NCI-H345 treated with DMSO at 0.1 percent for 48 hours (cell line): ENCODE data around the gene RPUSD3.
A peak's percentile ranks its signal among the peaks of the same experiment; 100 is the strongest.
"Not testable (repeated sequence)": the region's sequence is repeated elsewhere in the genome, so short reads cannot be mapped to it uniquely, and the experiment has no call there.

Experiments
- DNase-seq: peaks from one replicate; lab custom pipeline; 2025; ENCODE audit not compliant: unreplicated experiment; lab: John Stamatoyannopoulos, UW

RPUSD3 gene

GRCh38 chr3:9843715-9844438 lies at the start of gene RPUSD3:
TSS of gene RPUSD3 (minus strand) at chr3:9844008. CDS start at chr3:9843990, 18 bp downstream.
- peak; percentile 65 for DNase-seq

GRCh38 chr3:9891072-9891622 lies 47.3 kb upstream of the RPUSD3 start:
- no peak for DNase-seq

DNA sequence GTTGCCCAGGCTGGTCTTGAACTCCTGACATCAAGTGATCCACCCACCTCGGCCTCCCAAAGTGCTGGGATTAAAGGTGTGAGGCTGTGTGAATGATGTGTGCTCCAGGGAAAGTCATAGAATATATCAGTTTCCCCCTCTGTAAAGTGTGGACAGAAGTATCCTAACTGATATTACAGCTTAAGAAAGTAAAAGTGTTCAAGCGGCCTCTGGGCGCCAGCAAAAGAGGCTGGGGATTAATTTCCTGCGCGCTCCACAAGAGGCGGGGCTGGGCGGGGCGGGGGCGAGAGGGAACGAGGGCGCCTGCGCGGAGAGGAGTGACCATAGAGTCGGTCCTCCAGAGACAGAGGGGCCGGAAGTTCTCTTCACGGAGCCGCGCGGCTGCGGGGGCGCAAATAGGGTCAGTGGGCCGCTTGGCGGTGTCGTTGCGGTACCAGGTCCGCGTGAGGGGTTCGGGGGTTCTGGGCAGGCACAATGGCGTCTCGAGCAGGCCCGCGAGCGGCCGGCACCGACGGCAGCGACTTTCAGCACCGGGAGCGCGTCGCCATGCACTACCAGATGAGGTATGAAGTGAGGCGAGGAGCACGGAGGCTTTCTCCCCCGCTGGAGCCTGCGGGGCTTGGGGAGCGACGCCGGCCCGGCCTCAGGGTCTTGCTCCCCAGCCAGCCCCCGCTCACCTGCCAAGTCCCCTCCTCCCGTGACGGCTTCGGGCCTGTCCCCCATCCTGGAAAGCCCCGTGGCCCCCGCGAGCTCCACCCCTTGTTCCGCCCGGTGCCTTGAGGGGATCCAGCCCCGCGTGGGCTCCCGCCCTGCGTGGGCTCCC lies 46.7 kb upstream of the RPUSD3 start, which contains the start of gene JAGN1:
JAGN1 (plus strand) TSS at position 362 of the 823 bp plus-strand sequence; CDS start at position 475, 113 bp downstream.
- DNase-seq = peak; percentile 43

- DNase-seq = no peak
These were observed 45.6 kb upstream of the RPUSD3 start for GRCh38 chr3:9889405-9889804.

DNA sequence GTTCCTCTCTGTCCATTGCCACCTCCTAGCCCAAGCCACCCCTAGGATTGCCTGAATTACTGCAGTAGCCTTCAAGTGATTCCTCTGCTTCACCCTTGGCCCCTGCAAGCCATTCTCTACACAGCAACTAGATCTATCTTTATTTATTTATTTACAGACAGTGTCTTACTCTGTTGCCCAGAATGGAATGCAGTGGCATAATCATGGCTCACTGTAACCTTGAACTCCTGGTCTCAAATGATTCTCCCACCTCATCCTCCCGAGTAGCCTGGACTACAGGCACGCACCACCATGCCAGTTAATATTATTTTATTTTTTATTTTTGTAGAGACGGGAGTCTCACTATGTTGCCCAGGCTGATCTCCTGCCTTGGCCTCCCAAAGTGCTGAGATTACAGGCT lies 44.7 kb upstream of the RPUSD3 start:
- no peak for DNase-seq

GRCh38 chr3:9887480-9887879 lies 43.7 kb upstream of the RPUSD3 start:
- DNase-seq = no peak

GRCh38 chr3:9886328-9886727 lies 42.5 kb upstream of the RPUSD3 start:
- DNase-seq = no peak

DNA sequence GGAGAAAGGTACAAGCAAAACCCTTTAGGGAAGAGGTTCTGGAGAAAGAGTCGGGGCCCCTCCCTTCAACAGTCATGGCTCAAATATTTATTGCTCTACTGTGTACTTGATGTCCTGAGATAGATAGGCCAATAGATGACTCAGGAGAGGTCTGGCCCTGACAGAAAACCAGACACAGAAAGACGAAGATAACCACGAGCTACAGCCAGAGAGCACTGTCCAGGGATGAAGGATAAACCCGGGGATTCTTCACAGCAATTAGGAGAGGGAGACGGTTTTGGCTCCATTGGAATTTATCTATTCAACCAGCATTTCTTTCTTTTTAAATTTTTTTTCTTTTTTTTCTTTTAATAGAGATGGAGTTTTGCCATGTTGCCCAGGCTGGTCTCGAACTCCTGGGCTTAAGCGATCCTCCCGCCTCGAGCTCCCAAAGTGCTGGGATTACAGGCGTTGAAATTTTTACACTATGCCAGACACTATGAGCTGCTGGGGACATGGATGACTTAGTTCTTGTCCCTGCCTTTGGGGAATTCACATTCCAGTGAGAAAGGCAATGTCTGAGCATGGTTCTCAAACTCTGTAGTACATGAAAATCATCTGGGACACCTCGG lies 40.9 kb upstream of the RPUSD3 start:
- no peak for DNase-seq

DNA sequence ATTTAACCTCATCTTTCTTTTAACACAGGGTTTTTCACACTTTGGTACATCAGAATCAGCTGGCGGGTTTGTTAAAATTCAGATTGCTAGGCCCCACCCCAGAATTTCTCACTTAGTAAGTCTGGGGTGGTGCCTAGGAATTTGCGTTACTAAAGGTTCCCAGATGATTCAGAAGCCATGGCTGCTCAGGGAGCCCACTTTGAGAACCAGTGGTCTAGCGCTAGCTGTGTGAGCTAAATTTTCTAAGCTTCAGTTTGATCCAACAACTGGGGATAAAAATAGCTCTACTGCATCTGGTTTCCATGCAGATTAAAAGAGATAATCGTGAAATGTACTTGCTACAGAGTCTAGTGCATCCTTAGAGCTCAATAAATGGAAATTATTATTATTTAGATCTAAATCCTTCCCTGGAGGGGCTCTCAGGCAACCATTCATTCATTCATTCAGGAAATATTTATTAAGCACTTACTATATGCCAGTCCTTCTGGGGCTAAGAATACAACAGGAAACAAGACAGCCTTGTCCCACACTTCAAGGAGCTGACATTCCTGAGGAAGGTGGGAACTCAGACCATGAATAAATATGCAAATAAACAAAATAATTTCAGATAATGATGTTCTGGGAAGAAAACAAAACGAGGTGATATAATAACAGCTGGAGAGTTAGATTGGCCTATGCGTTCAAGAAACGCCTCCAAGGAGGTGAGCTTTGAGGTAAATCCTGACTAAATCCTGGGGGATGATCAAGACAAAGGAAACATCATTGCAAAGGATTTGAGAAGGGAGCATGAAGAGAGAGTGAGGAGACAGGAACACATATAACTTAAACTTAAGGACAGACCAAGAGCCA lies 40.1 kb upstream of the RPUSD3 start:
- DNase-seq = no peak

GRCh38 chr3:9881441-9881840 lies 37.6 kb upstream of the RPUSD3 start:
- DNase-seq = no peak

GRCh38 chr3:9879830-9880549 lies 36.2 kb upstream of the RPUSD3 start, which contains the start of gene CIDEC:
TSS of gene CIDEC (minus strand) at chr3:9880253. CDS start at chr3:9878486, 1,767 bp downstream.
- no peak for DNase-seq

GRCh38 chr3:9878700-9879099 lies 34.9 kb upstream of the RPUSD3 start:
- DNase-seq = no peak

DNA sequence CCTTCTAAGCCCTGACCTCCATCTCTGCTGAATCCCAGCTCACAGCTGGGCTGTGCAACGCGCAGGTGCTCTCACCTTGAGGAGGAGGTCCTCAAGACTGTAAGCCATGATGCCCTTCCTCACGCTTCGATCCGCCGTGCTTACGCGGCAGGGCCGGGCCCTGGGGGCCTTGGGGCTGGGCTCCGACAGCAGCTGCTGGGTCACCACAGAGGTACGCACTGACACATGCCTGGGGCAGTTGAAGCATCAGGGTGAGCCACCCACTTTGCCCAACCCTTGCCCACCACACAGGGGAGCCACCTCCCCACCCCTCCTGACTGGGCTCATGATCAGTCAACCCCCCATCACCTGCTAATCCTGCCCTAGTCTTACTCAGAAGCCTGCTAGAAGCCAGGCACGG lies 33.2 kb upstream of the RPUSD3 start:
- DNase-seq = no peak

DNA sequence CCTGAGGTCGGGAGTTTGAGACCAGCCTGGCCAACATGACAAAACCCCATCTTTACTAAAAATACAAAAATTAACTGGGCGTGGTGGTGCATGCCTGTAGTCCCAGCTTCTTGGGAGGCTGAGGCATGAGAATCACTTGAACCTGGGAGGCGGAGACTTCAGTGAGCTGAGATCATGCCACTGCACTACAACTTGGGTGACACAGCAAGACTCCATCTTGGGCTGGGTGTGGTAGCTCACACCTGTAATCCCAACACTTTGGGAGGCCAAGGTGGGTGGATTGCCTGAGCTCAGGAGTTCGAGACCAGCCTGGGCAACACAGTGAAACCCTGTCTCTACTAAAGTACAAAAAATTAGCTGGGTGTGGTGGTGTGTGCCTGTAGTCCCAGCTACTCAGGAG lies 32.4 kb upstream of the RPUSD3 start:
- not testable (repeated sequence) for DNase-seq

- no peak for DNase-seq
These were observed 31.6 kb upstream of the RPUSD3 start for GRCh38 chr3:9875448-9875847.

GRCh38 chr3:9872067-9872466 lies 28.3 kb upstream of the RPUSD3 start:
- DNase-seq = not testable (repeated sequence)

DNA sequence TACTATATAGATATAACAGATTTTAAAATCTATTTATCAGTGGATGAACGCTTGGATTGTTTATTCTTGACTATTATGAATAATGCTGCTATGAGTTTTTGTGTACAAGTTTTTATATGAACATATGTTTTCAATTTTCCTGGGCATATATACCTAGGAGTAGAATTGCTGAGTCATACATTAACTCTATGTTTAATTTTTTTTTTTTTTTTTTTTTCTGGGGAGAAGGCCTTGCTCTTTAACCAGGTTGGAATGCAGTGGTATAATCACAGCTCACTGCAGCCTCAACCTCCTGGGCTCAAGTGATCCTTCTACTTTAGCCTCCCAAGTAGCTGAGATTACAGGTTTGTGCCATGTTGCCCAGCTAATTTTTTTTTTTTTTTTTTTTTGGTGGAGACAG lies 27.2 kb upstream of the RPUSD3 start:
- no peak for DNase-seq

DNA sequence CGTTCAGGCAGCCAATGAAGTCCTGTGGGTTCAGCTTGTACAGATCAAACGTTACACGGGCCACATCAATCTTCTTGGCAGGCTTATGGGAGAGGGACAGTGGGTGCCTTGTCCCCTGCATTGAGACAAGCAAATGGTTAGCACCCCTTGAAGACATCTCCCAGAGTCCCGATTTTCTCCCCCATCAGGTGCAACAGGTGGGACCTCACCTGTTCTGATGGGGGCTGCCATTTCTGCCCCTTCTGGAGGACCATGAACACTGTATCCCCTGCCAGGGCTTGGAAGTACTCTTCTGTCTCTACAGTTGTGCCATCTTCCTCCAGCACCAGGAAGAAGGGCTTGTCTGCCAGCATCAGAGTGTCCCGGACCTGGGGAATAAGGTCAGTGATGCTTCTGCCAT lies 26.1 kb upstream of the RPUSD3 start:
- no peak for DNase-seq

GRCh38 chr3:9867106-9867505 lies 23.3 kb upstream of the RPUSD3 start:
- DNase-seq = no peak

DNA sequence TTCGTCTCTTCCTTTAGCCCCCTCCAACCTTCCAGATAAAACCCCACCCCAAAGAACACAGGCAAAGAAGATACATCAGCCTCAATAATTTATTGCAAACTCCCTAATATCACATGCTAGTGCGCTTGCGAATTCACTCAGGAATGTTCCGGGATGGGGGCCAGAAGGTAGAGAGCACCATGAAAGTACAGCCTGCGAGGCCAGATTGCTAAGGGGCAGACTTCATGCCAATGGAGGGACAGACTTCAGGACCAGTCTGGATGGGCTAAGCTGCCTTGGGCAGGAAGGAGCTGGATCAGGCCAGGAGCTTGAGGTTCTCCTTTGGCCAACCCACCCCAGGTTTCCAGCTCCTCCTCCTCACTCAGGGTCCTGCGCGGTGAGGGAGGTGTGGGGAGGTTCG lies 22.8 kb upstream of the RPUSD3 start:
- DNase-seq = no peak
